ENCODE results near the gene RFC2. TPM values are rescaled to one million over a fixed set of nuclear protein-coding genes. Genes with fewer than 3 reads are reported as not detected.

The RFC2 gene
- total RNA-seq, 4 donors from 2014 or later: 8.2 to 15.2 (median 12.7) TPM

- Histone ChIP-seq H3K4me3 (no peak overlapping the region), H3K27ac (no peak overlapping the region), H3K4me1 (peaks cover 8 to 22% of the 10 kb centered on the region in 2 donors), H3K36me3 (no peaks in the 10 kb centered on the region), H3K27me3 (no peaks in the 10 kb centered on the region), H3K9me3 (no peaks in the 10 kb centered on the region)
- no peak for TF ChIP-seq POLR2A (IDR thresholded peaks at IDR 0.05)
- no peak for TF ChIP-seq CTCF (IDR thresholded peaks at IDR 0.05 in 4 of 5, conservative IDR thresholded peaks at IDR 0.05 in 1 of 5)
- intact Hi-C loops (cut with DNase I; ENCODE audit: low total_unique reads) (loop anchor here (10.0 kb wide), 1 partner anchor 103 kb away; no protein-coding TSS in a partner anchor), in situ Hi-C loops (cut with MboI; ENCODE audit: low sequenced_read_pairs in 4 of 4) (no loop called here)
- DNase-seq (no peak), ATAC-seq (no peak)
Observed at GRCh38 chr7:74291535-74291934, 37.3 kb upstream of the RFC2 start.

- ATAC-seq (no peak), DNase-seq (no peak)
- in situ Hi-C loops (cut with MboI; ENCODE audit: low sequenced_read_pairs in 4 of 4): no loop called here
- TF ChIP-seq CTCF (IDR thresholded peaks at IDR 0.05 in 4 of 5, conservative IDR thresholded peaks at IDR 0.05 in 1 of 5): no peak
- TF ChIP-seq POLR2A (IDR thresholded peaks at IDR 0.05): no peak
- Histone ChIP-seq H3K4me3 (peak overlapping the region in 2 of 4 donors; percentile 66 to 67), H3K4me1 (peaks cover 8 to 22% of the 10 kb centered on the region in 2 donors), H3K27me3 (no peaks in the 10 kb centered on the region), H3K36me3 (no peaks in the 10 kb centered on the region), H3K27ac (no peak overlapping the region), H3K9me3 (no peaks in the 10 kb centered on the region)
- intact Hi-C loops (cut with DNase I; ENCODE audit: low total_unique reads): loop anchor here (10.0 kb wide), 1 partner anchor 104 kb away; no protein-coding TSS in a partner anchor
Observed at GRCh38 chr7:74290981-74291441, 36.8 kb upstream of the RFC2 start.

DNA sequence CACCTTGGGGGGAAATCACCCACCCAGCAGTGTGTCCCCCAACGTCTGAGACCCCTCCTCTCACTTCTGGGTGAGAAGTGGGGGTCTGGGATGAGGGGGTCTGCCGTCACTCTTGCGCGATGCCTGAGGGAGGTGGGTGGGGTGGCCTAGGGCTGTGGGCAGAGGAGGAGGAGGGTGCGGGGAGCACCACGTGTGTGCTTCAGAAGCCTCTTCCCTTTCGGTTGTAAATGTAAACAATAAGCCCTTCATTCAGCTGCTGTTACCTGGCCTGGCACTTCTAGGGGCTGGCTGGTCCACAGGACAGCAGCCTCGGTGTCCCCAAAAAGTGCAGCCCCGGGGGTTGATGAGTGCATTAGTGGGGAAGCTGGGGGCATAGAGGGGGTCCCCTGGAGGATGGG lies 36.4 kb upstream of the RFC2 start:
- no peaks in the 10 kb centered on the region for H3K27me3 ChIP-seq
- no peaks in the 10 kb centered on the region for H3K9me3 ChIP-seq
- peak overlapping the region; percentile 63 to 76 (median 66) for H3K4me3 ChIP-seq
- in situ Hi-C loops (cut with MboI; ENCODE audit: low sequenced_read_pairs in 4 of 4) (no loop called here), intact Hi-C loops (cut with DNase I; ENCODE audit: low total_unique reads) (loop anchor here (10.0 kb wide), 1 partner anchor 104 kb away; no protein-coding TSS in a partner anchor)
- no peak for ATAC-seq
- no peaks in the 10 kb centered on the region for H3K36me3 ChIP-seq
- H3K4me1 ChIP-seq: peaks cover 8 to 22% of the 10 kb centered on the region in 2 donors
- DNase-seq: no peak
- H3K27ac ChIP-seq: peak overlapping the region in 1 of 4 donors; percentile 56
- TF ChIP-seq CTCF (IDR thresholded peaks at IDR 0.05 in 4 of 5, conservative IDR thresholded peaks at IDR 0.05 in 1 of 5): no peak
- no peak for TF ChIP-seq POLR2A (IDR thresholded peaks at IDR 0.05)

- H3K9me3 ChIP-seq: no peaks in the 10 kb centered on the region
- in situ Hi-C loops (cut with MboI; ENCODE audit: low sequenced_read_pairs in 4 of 4) (no loop called here), intact Hi-C loops (cut with DNase I; ENCODE audit: low total_unique reads) (loop anchor here (1.0 to 10.0 kb wide), 4 partner anchors 21 to 105 kb away; partner anchors contain the start of gene RFC2)
- H3K4me1 ChIP-seq: peaks cover 8 to 22% of the 10 kb centered on the region in 2 donors
- H3K4me3 ChIP-seq: peak overlapping the region; percentile 63 to 76 (median 66)
- ATAC-seq (peak in 1 of 2 donors; percentile 7), DNase-seq (no peak)
- H3K36me3 ChIP-seq: no peaks in the 10 kb centered on the region
- H3K27me3 ChIP-seq: no peaks in the 10 kb centered on the region
- TF ChIP-seq POLR2A (IDR thresholded peaks at IDR 0.05): peak in 1 of 2 donors; percentile 1
- TF ChIP-seq CTCF (IDR thresholded peaks at IDR 0.05 in 4 of 5, conservative IDR thresholded peaks at IDR 0.05 in 1 of 5): no peak
- H3K27ac ChIP-seq: peak overlapping the region; percentile 34 to 70 (median 60)
Observed at GRCh38 chr7:74289659-74290552, 35.7 kb upstream of the RFC2 start.
